H9 (cell line): ENCODE measurements around the gene SLC25A20. TPM values are rescaled to one million over a fixed set of nuclear protein-coding genes. Genes with fewer than 3 reads are reported as not detected.

Source experiments
- DNase-seq: peaks from one replicate; pipeline ENCODE4 v3.0.0-alpha.2; 2017
- H2AFZ ChIP-seq: one replicate; pipeline ENCODE4 v1.6.1; 2013; ENCODE audit warnings: mild to moderate bottlenecking, low read length, control low read depth, moderate library complexity
- H2AK5ac ChIP-seq: 2 replicates; pipeline ENCODE4 v1.6.1; 2013; ENCODE audit warnings: low read length, control low read depth, mixed read lengths; ENCODE audit not compliant: insufficient read length
- H2BK120ac ChIP-seq: one replicate; pipeline ENCODE4 v1.6.1; 2013; ENCODE audit warnings: low read depth, mild to moderate bottlenecking, low read length, control low read depth, inconsistent platforms; ENCODE audit not compliant: poor library complexity, severe bottlenecking
- H2BK12ac ChIP-seq: 2 replicates; pipeline ENCODE4 v1.6.1; 2013; ENCODE audit warnings: low read length, control low read depth, mixed read lengths, low read depth; ENCODE audit not compliant: insufficient read length
- H2BK15ac ChIP-seq: 2 replicates; pipeline ENCODE4 v1.6.1; 2013; ENCODE audit warnings: low read depth, low read length, control low read depth
- H2BK20ac ChIP-seq: one replicate; pipeline ENCODE4 v1.6.1; 2013; ENCODE audit warnings: low read depth, mild to moderate bottlenecking, low read length, control low read depth, inconsistent platforms; ENCODE audit not compliant: poor library complexity, severe bottlenecking
- H2BK5ac ChIP-seq: 2 replicates; pipeline ENCODE4 v1.6.1; 2013; ENCODE audit warnings: low read length, control low read depth, mixed read lengths; ENCODE audit not compliant: insufficient read length
- H3K14ac ChIP-seq: 2 replicates; pipeline ENCODE4 v1.6.1; 2013; ENCODE audit warnings: low read length, control low read depth; ENCODE audit not compliant: insufficient read depth
- H3K18ac ChIP-seq: 2 replicates; pipeline ENCODE4 v1.6.1; 2013; ENCODE audit warnings: low read depth, mild to moderate bottlenecking, mixed read lengths, low read length, control low read depth; ENCODE audit not compliant: insufficient read length
- H3K23ac ChIP-seq: 2 replicates; pipeline ENCODE4 v1.6.1; 2013; ENCODE audit warnings: low read length, control low read depth, mixed read lengths, low read depth; ENCODE audit not compliant: insufficient read length
- H3K23me2 ChIP-seq: 2 replicates; pipeline ENCODE4 v1.6.1; 2013; ENCODE audit warnings: low read depth, mild to moderate bottlenecking, mixed read lengths, low read length, control low read depth; ENCODE audit not compliant: insufficient read length, poor library complexity, severe bottlenecking
- H3K27ac ChIP-seq: 2 replicates; pipeline ENCODE4 v1.5.1; 2013; ENCODE audit warnings: low read length, control low read depth, mixed read lengths, low read depth; ENCODE audit not compliant: insufficient read length
- H3K27me3 ChIP-seq: 2 replicates; pipeline ENCODE4 v1.6.1; 2013; ENCODE audit warnings: low read length, control low read depth, inconsistent platforms; ENCODE audit not compliant: insufficient read depth
- H3K4ac ChIP-seq: 2 replicates; pipeline ENCODE4 v1.6.1; 2013; ENCODE audit warnings: low read depth, mild to moderate bottlenecking, control low read depth, inconsistent platforms, low read length, moderate library complexity
- H3K4me1 ChIP-seq: 2 replicates; pipeline ENCODE4 v1.6.1; 2013; ENCODE audit warnings: low read length, control low read depth, inconsistent platforms; ENCODE audit not compliant: insufficient read depth
- H3K4me2 ChIP-seq: 2 replicates; pipeline ENCODE4 v1.6.1; 2013; ENCODE audit warnings: low read length, control low read depth, mixed read lengths; ENCODE audit not compliant: insufficient read length, insufficient read depth
- H3K56ac ChIP-seq: 2 replicates; pipeline ENCODE4 v1.6.1; 2013; ENCODE audit warnings: low read depth, mild to moderate bottlenecking, mixed read lengths, low read length, control low read depth; ENCODE audit not compliant: insufficient read length
- H3K79me1 ChIP-seq: 2 replicates; pipeline ENCODE4 v1.6.1; 2013; ENCODE audit warnings: low read depth, mild to moderate bottlenecking, moderate library complexity, low read length, control low read depth, inconsistent platforms; ENCODE audit not compliant: insufficient read depth, poor library complexity, severe bottlenecking
- H3K79me2 ChIP-seq: 2 replicates; pipeline ENCODE4 v1.6.1; 2013; ENCODE audit warnings: low read length, control low read depth, inconsistent platforms; ENCODE audit not compliant: insufficient read depth
- H3K9ac ChIP-seq: 2 replicates; pipeline ENCODE4 v1.6.1; 2013; ENCODE audit warnings: low read length, control low read depth, mixed read lengths; ENCODE audit not compliant: insufficient read length; ENCODE audit errors: extremely low read depth
- H3K9me3 ChIP-seq: one replicate; pipeline ENCODE4 v1.6.1; 2013; ENCODE audit warnings: low read depth, low read length, inconsistent platforms; ENCODE audit not compliant: control insufficient read depth
- H3T11ph ChIP-seq: one replicate; pipeline ENCODE4 v1.6.1; 2013; ENCODE audit warnings: mild to moderate bottlenecking, low read length, control low read depth, inconsistent platforms
- H4K20me1 ChIP-seq: one replicate; pipeline ENCODE4 v1.6.1; 2013; ENCODE audit not compliant: control insufficient read depth, insufficient read length, insufficient read depth
- H4K5ac ChIP-seq: 2 replicates; pipeline ENCODE4 v1.6.1; 2013; ENCODE audit warnings: low read depth, mild to moderate bottlenecking, mixed read lengths, low read length, control low read depth; ENCODE audit not compliant: insufficient read length
- H4K8ac ChIP-seq: replicated peaks from 2 replicates; pipeline ENCODE4 v1.6.1; 2013; ENCODE audit warnings: low read length, control low read depth, mixed read lengths, low read depth; ENCODE audit not compliant: insufficient read length
- H4K91ac ChIP-seq: 2 replicates; pipeline ENCODE4 v1.6.1; 2013; ENCODE audit warnings: low read depth, mild to moderate bottlenecking, moderate library complexity, mixed read lengths, low read length, control low read depth; ENCODE audit not compliant: insufficient read length
- H3K27ac Mint-ChIP-seq, 3 experiments: 2 replicates in 2 of 3; 3 replicates in 1 of 3; pipeline ENCODE4 v1.8.0; 2020 to 2021; ENCODE audit warnings: mixed read lengths in 3 of 3, mild to moderate bottlenecking in 1 of 3, moderate library complexity in 1 of 3
- H3K27me3 Mint-ChIP-seq: 2 replicates; pipeline ENCODE4 v1.8.0; 2021; ENCODE audit warnings: low read depth, mild to moderate bottlenecking, moderate library complexity, mixed read lengths
- H3K36me3 Mint-ChIP-seq, 3 experiments: 2 replicates in 2 of 3; 3 replicates in 1 of 3; pipeline ENCODE4 v1.8.0; 2020 to 2021; ENCODE audit warnings: low read depth in 3 of 3, mixed read lengths in 3 of 3; ENCODE audit not compliant: insufficient read depth in 1 of 3
- H3K4me1 Mint-ChIP-seq, 2 experiments: 2 replicates each; pipeline ENCODE4 v1.8.0; 2020; ENCODE audit warnings: mixed read lengths in 2 of 2
- H3K4me3 Mint-ChIP-seq, 2 experiments: 2 replicates in 1 of 2; 3 replicates in 1 of 2; pipeline ENCODE4 v1.8.0; 2020 to 2021; ENCODE audit warnings: mild to moderate bottlenecking in 2 of 2, mixed read lengths in 2 of 2, moderate library complexity in 1 of 2
- H3K9me3 Mint-ChIP-seq, 2 experiments: 2 replicates in 1 of 2; 3 replicates in 1 of 2; pipeline ENCODE4 v1.8.0; 2020; ENCODE audit warnings: mild to moderate bottlenecking in 2 of 2, mixed read lengths in 2 of 2, moderate library complexity in 1 of 2
- WGBS: extraction: QIAGEN DNeasy Blood & Tissue Kit; methylation state at CpG from one replicate; pipeline ENCODE4 v1.1.7; 2013; ENCODE audit warnings: missing lambda C conversion rate, low lambda C conversion rate, mixed read lengths; ENCODE audit not compliant: insufficient read length; ENCODE audit errors: extremely low coverage; 5-methylcytosine and 5-hydroxymethylcytosine counted together
- total RNA-seq: library from RNA; stranded (reverse); gene quantifications from 2 replicates; pipeline ENCODE4 v1.2.1, GENCODE V29; 2021
- TF ChIP-seq, protein P1 (sequence below): fragments of 200-600 bp; sonication (generic); conservative IDR thresholded peaks from 3 replicates; pipeline ENCODE4 v1.8.0; 2021; ENCODE audit warnings: antibody characterized with exemption, mild to moderate bottlenecking

SLC25A20 gene
- total RNA-seq, 1 experiment from 2014 or later, result 7.4 TPM

DNA sequence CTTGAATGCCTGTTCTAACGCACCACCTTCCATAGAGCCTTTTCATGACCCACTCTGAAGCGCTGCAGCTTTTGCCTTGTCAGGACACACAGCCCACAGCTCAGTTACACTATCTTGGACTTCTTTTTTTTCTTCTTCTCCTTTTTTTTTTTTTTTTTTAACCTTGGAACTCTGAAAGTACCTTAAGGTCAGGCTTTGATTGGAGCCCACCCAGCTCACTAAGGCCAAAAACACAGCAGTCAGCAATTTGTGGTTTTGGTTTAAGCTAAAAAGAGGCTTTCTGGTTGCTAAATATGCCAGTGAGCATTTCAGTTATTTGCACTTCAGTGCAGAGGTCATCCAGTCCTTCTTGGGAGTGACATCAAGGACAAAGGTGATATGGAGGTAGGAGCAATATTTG is 1.7 kb downstream of the SLC25A20 start:
- Mint-ChIP-seq H3K4me3 (no peak overlapping the region), H3K27me3 (peaks cover 6% of the 10 kb centered on the region), H3K27ac (no peak overlapping the region), H3K9me3 (no peaks in the 10 kb centered on the region), H3K36me3 (no peaks in the 10 kb centered on the region), H3K4me1 (peaks cover 16 to 19% of the 10 kb centered on the region in 2 experiments)
- Histone ChIP-seq H3K14ac (no peak overlapping the region), H2AK5ac (no peak overlapping the region), H3K9me3 (no peaks in the 10 kb centered on the region), H3K27me3 (no peaks in the 10 kb centered on the region), H3K4me1 (peaks cover 4% of the 10 kb centered on the region), H3K23ac (no peak overlapping the region), H3K18ac (no peak overlapping the region), H3K56ac (no peak overlapping the region), H3K79me1 (no peaks in the 10 kb centered on the region), H3K23me2 (no peaks in the 10 kb centered on the region), H2BK15ac (no peak overlapping the region), H2BK5ac (no peak overlapping the region), H4K8ac (no peak overlapping the region), H4K91ac (no peak overlapping the region), H3T11ph (no peak overlapping the region), H3K27ac (no peak overlapping the region), H3K4ac (no peak overlapping the region), H2AFZ (no peak overlapping the region), H2BK12ac (no peak overlapping the region), H3K4me2 (no peak overlapping the region), H3K79me2 (no peaks in the 10 kb centered on the region), H3K9ac (no peak overlapping the region), H2BK120ac (no peak overlapping the region), H4K5ac (no peak overlapping the region), H2BK20ac (no peak overlapping the region), H4K20me1 (no peaks in the 10 kb centered on the region)
- DNase-seq, result no peak
- no CpG with 5 or more reads among the region's 2 CpGs for WGBS
- TF ChIP-seq, protein P1, sequence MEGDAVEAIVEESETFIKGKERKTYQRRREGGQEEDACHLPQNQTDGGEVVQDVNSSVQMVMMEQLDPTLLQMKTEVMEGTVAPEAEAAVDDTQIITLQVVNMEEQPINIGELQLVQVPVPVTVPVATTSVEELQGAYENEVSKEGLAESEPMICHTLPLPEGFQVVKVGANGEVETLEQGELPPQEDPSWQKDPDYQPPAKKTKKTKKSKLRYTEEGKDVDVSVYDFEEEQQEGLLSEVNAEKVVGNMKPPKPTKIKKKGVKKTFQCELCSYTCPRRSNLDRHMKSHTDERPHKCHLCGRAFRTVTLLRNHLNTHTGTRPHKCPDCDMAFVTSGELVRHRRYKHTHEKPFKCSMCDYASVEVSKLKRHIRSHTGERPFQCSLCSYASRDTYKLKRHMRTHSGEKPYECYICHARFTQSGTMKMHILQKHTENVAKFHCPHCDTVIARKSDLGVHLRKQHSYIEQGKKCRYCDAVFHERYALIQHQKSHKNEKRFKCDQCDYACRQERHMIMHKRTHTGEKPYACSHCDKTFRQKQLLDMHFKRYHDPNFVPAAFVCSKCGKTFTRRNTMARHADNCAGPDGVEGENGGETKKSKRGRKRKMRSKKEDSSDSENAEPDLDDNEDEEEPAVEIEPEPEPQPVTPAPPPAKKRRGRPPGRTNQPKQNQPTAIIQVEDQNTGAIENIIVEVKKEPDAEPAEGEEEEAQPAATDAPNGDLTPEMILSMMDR, result no peak
